GM19240 (cell line): Measurements from ENCODE around the gene SLC22A16.
"Not testable (repeated sequence)": the region's sequence is repeated elsewhere in the genome, so short reads cannot be mapped to it uniquely, and the experiment has no call there.

Experiments used
- DNase-seq: peaks from one replicate; pipeline ENCODE4 v3.0.0; 2011; ENCODE audit warnings: low spot score; ENCODE audit not compliant: insufficient read length

Gene SLC22A16

GRCh38 chr6:110476046-110476849 is at the start of gene SLC22A16:
Gene SLC22A16, minus strand, starts transcription at chr6:110476613. Its CDS starts 39 bp downstream, at chr6:110476574.
- no peak for DNase-seq

DNA sequence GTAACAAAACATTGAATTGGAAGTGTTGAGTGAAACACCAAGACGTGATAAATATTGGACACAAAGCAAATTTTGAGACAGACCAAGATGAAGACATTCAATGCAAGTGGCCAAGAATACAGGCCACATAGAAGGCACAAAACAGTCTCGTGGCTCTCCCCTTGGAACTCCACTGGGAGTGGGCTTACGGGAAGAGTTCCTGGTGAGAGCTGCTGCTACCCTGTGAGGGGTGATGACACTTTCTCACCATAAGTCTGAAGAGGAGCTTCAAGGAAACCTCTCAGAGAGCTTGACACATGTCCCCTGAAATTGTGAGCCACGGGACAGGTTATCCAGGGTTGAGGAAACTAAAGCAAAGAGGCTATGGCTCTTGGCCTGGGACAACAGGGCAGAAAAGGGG is 48.6 kb upstream of the SLC22A16 start:
- DNase-seq = no peak

- no peak for DNase-seq
These were observed 47.9 kb upstream of the SLC22A16 start for GRCh38 chr6:110524305-110524704.

GRCh38 chr6:110523451-110524021 is 47.1 kb upstream of the SLC22A16 start:
- DNase-seq = no peak

DNA sequence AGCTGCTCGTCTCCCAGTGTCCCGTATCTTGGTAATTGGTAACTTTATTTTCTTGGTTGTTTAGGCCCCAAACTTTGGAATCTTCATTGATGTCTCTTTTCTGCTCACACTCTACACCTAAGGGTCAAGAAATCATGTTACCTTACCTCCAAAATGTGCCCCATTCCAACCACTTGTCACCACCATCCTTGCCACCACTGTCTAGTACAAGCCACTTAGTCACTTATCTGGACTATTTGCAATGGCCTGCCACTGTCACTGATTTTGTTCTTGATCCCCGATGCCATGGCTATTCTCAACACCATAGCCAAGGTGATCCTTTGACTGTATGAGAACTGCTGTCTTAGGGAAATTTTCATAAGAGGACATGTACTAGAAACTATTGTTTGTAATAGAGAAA is 46.0 kb upstream of the SLC22A16 start:
- DNase-seq = no peak

GRCh38 chr6:110520992-110521543 is 44.7 kb upstream of the SLC22A16 start:
- DNase-seq = no peak

DNA sequence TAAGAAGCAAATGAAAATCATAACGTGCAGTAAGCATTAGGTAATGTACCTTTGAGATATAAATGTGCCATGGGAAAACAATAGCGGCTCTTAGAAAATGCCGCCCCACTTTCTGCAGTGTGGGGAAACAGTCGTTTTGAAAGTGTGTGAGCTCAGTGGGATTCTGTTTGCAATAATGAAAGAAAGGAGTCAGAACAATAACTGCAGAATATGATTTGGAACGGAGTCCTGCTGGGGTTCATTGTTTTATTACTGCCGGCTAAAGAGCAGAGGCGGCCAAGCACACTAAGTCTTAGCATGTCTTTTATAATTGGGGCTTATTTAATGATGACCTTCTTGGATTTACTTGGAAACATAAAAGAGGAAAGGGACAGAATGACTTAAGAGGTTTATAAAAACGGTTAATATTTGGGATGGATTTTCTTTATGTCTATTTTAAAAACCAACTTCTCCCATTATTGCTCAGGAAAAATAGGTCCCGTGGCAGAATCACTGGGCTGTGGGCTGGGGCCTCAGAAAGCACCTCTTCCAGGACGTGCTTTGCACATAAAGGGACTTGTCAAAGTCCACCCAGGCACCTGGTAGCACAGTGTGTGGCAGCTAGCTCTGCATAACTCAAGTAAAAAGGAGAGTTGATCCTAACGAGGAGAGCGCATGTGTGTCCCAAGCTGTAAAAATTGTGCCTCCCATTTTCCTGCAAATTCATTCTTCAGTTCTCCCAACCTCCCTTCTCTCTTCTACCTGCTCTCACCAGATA is 44.0 kb upstream of the SLC22A16 start:
- DNase-seq = no peak

GRCh38 chr6:110517601-110518281 is 41.3 kb upstream of the SLC22A16 start:
- DNase-seq = no peak

GRCh38 chr6:110517034-110517433 is 40.6 kb upstream of the SLC22A16 start:
- no peak for DNase-seq

DNA sequence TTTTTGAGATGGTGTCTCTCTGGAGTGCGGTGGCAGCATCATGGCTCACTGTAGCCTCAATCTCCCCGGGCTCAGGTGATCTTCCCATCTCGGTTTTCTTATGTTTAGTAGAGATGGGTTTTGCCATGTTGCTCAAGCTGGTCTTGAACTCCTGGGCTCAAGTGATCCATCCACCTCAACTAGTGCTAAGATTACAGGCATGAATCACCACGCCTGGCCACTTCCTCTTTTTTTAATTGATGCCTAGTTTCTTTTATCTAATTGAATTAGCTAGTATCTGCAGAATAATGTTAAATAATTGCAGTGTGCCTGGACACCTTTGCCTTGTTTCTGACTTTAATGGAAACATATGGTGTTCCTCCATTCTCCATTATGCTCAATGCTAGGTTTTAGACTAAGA is 38.4 kb upstream of the SLC22A16 start:
- no peak for DNase-seq

DNA sequence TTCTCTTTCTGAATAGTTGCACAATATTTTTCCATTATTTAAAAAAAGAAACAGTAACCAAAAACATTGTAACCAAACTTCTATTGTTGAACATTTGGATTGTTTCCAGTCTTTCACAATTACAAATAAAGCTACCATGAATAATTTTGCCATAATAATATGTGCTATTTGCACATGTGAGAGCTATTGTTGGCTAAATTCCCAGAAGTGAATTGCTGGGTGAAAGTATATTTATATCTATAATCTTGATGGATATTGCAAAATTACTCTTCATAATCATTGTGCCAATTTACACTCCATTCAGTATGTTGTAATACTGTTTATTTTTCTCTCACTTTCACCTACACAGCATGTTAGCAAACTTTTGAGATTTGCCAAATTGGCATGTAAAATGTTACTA is 36.6 kb upstream of the SLC22A16 start:
- DNase-seq = no peak

GRCh38 chr6:110512549-110512948 is 36.1 kb upstream of the SLC22A16 start:
- DNase-seq = not testable (repeated sequence)

- DNase-seq = no peak
These were observed 35.0 kb upstream of the SLC22A16 start for GRCh38 chr6:110511401-110511800.

- no peak for DNase-seq
These were observed 33.3 kb upstream of the SLC22A16 start for GRCh38 chr6:110509617-110510241.

GRCh38 chr6:110504891-110505290 is 28.5 kb upstream of the SLC22A16 start:
- not testable (repeated sequence) for DNase-seq

- no peak for DNase-seq
These were observed 19.5 kb upstream of the SLC22A16 start for GRCh38 chr6:110495949-110496348.

DNA sequence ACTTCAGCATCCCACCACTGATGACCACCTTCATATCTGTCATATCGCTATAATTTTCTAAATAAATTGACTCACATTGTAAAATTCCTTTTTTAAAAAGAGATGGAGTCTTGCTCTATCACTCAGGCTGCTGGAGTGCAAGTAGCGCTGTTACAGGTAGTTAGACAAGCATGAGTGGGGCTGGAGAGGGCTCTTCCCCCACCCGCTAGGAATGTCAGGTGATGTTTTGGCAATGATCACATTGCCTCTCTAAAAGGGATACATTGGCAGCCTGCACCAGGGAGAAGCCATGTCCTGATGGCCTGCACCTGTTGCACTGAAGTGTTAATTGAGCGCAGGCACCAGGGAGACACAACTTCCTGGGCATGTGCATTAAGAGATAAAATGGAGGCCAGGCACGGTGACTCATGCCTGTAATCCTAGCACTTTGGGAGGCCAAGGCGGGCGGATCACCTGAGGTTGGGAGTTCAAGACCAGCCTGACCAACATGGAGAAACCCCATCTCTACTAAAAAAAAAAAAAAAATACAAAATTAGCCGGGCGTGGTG is 16.9 kb upstream of the SLC22A16 start:
- DNase-seq = no peak

- DNase-seq = no peak
These were observed 16.2 kb upstream of the SLC22A16 start for GRCh38 chr6:110492584-110492983.

DNA sequence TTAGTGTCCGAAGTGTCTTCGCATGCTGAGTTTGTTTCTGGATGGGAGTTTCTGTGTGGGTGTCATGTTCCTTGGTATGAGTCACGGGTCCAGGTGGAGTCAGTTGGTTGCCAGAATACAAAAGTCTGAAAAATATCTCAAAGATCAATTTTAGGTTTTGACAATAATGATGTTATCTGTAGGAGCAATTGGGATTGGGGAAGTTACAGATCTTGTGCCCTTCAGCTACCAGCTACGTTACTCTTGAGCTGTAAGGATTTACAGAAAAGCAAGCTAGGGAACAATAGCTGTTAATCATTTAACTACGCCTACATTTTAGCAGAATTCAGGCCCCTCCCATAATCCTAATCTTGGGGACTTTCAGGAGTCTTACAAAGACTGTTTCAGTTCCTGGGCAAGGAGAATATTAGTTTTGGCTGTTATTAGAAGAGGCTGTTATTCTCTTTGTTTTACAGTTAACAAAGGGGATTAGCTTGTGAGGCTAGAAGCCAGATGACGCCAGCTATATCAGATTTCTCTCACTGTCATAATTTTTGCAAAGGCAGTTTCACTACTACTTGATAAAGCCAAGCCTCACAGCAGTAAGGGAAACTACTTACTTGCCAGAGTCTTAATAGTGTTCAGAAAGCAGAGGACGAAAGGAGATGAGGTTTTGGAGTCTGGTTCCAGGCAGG is 15.4 kb upstream of the SLC22A16 start:
- DNase-seq = no peak

GRCh38 chr6:110491299-110491643 is 14.9 kb upstream of the SLC22A16 start:
- DNase-seq = no peak
